Fibroblast of skin of abdomen (primary cell): ENCODE results near the gene CDKAL1.
A peak's percentile ranks its signal among the peaks of the same experiment; 100 is the strongest.
"Not testable (repeated sequence)": the region's sequence is repeated elsewhere in the genome, so short reads cannot be mapped to it uniquely, and the experiment has no call there.

Experiments used
- DNase-seq: peaks from one replicate; pipeline ENCODE4 v3.0.0-alpha.2; 2013

Gene CDKAL1

GRCh38 chr6:21227486-21227885 is 693.2 kb downstream of the CDKAL1 start:
- DNase-seq = peak; percentile 58

GRCh38 chr6:21228411-21228810 is 694.2 kb downstream of the CDKAL1 start:
- DNase-seq = peak; percentile 56

GRCh38 chr6:21228876-21229460 is 694.7 kb downstream of the CDKAL1 start:
- DNase-seq = no peak

- no peak for DNase-seq
Measured at GRCh38 chr6:21230536-21230935, 696.3 kb downstream of the CDKAL1 start.

- DNase-seq = no peak
Measured at GRCh38 chr6:21235162-21235561, 700.9 kb downstream of the CDKAL1 start.

GRCh38 chr6:21238208-21238607 is 704.0 kb downstream of the CDKAL1 start:
- no peak for DNase-seq

- no peak for DNase-seq
Measured at GRCh38 chr6:21240709-21241108, 706.5 kb downstream of the CDKAL1 start.

- no peak for DNase-seq
Measured at GRCh38 chr6:21241231-21242130, 707.2 kb downstream of the CDKAL1 start.

GRCh38 chr6:21244897-21245470 is 710.7 kb downstream of the CDKAL1 start:
- DNase-seq = no peak

- no peak for DNase-seq
Measured at GRCh38 chr6:21245488-21245887, 711.2 kb downstream of the CDKAL1 start.

GRCh38 chr6:21246075-21246474 is 711.8 kb downstream of the CDKAL1 start:
- no peak for DNase-seq

- not testable (repeated sequence) for DNase-seq
Measured at GRCh38 chr6:21254460-21254859, 720.2 kb downstream of the CDKAL1 start.

- DNase-seq = no peak
Measured at GRCh38 chr6:21256197-21256596, 721.9 kb downstream of the CDKAL1 start.

GRCh38 chr6:21257125-21257524 is 722.9 kb downstream of the CDKAL1 start:
- no peak for DNase-seq

- no peak for DNase-seq
Measured at GRCh38 chr6:21258665-21259064, 724.4 kb downstream of the CDKAL1 start.

- DNase-seq = no peak
Measured at GRCh38 chr6:21259660-21260059, 725.4 kb downstream of the CDKAL1 start.

GRCh38 chr6:21262504-21262903 is 728.2 kb downstream of the CDKAL1 start:
- no peak for DNase-seq

- peak; percentile 39 for DNase-seq
Measured at GRCh38 chr6:21263531-21264287, 729.5 kb downstream of the CDKAL1 start.

- DNase-seq = no peak
Measured at GRCh38 chr6:21264288-21265033, 730.2 kb downstream of the CDKAL1 start.

- DNase-seq = no peak
Measured at GRCh38 chr6:21265034-21265729, 730.9 kb downstream of the CDKAL1 start.

- no peak for DNase-seq
Measured at GRCh38 chr6:21265730-21266044, 731.4 kb downstream of the CDKAL1 start.
